ENCODE measurements around the gene RIN3. TPM values are rescaled to one million over a fixed set of nuclear protein-coding genes. Genes with fewer than 3 reads are reported as not detected.

Gene RIN3
- total RNA-seq, 1 experiment from 2014 or later = 4.8 TPM

- no peak for ATAC-seq
- POLR2A ChIA-PET (ENCODE audit: unreplicated experiment) = no interaction called here
- BruUV-seq (replicated peaks) = no TSS peak
Measured at GRCh38 chr14:92709340-92710000, 195.9 kb downstream of the RIN3 start.

GRCh38 chr14:92710001-92710341 lies 196.4 kb downstream of the RIN3 start:
- TF ChIP-seq EZH2 (IDR thresholded peaks at IDR 0.05; ENCODE audit: low read length, unreplicated experiment) (no peak), CTCF (conservative IDR thresholded peaks at IDR 0.05; ENCODE audit: low read depth, low read length) (no peak), EZH2phosphoT487 (IDR thresholded peaks at IDR 0.05; ENCODE audit: borderline replicate concordance, low read length) (no peak)
- Histone ChIP-seq H3K27ac (ENCODE audit: low read length) (no peak overlapping the region), H3K79me2 (ENCODE audit: low read length) (no peaks in the 10 kb centered on the region), H3K9me2 (replicated peaks; ENCODE audit: low read length) (no peaks in the 10 kb centered on the region), H3K36me3 (ENCODE audit: low read depth, low read length) (no peaks in the 10 kb centered on the region), H3F3A (ENCODE audit: low read length, unreplicated experiment) (no peaks in the 10 kb centered on the region), H3K9ac (ENCODE audit: low read length) (no peak overlapping the region), H3K4me1 (ENCODE audit: insufficient read depth, low read length) (peaks cover 4% of the 10 kb centered on the region; the same call in 1 of the 2 replicates), H2AFZ (ENCODE audit: low read length) (no peak overlapping the region), H3K9me3 (ENCODE audit: low read length) (no peaks in the 10 kb centered on the region), H4K20me1 (ENCODE audit: low read length) (no peaks in the 10 kb centered on the region), H3K27me3 (ENCODE audit: low read length) (no peaks in the 10 kb centered on the region), H3K4me3 (ENCODE audit: low read length) (no peak overlapping the region), H3K4me2 (ENCODE audit: low read length) (no peak overlapping the region)
- no TSS peak for BruUV-seq (replicated peaks)
- ChIA-PET POLR2A (ENCODE audit: unreplicated experiment) (no interaction called here), CTCF (no interaction called here)
- no peak for ATAC-seq
- intact Hi-C loops (cut with micrococcal nuclease) = loop anchor here (5.0 kb wide), 1 partner anchor 37 kb away; the partner anchor contains the start of gene LGMN
- no peak for DNase-seq

More at GRCh38 chr14:92709340-92710000, 195.9 kb downstream of the RIN3 start:
- Histone ChIP-seq H3K79me2 (ENCODE audit: low read length) (no peaks in the 10 kb centered on the region), H4K20me1 (ENCODE audit: low read length) (no peaks in the 10 kb centered on the region), H3K9me2 (replicated peaks; ENCODE audit: low read length) (no peaks in the 10 kb centered on the region), H3K4me1 (ENCODE audit: insufficient read depth, low read length) (peaks cover 4% of the 10 kb centered on the region; the same call in 1 of the 2 replicates), H3K9me3 (ENCODE audit: low read length) (no peaks in the 10 kb centered on the region), H3K36me3 (ENCODE audit: low read depth, low read length) (no peaks in the 10 kb centered on the region), H2AFZ (ENCODE audit: low read length) (no peak overlapping the region), H3K9ac (ENCODE audit: low read length) (no peak overlapping the region), H3K4me2 (ENCODE audit: low read length) (no peak overlapping the region), H3K27me3 (ENCODE audit: low read length) (no peaks in the 10 kb centered on the region), H3F3A (ENCODE audit: low read length, unreplicated experiment) (no peaks in the 10 kb centered on the region), H3K27ac (ENCODE audit: low read length) (no peak overlapping the region), H3K4me3 (ENCODE audit: low read length) (no peak overlapping the region)
- no peak for TF ChIP-seq EZH2 (IDR thresholded peaks at IDR 0.05; ENCODE audit: low read length, unreplicated experiment)
- no peak for TF ChIP-seq CTCF (conservative IDR thresholded peaks at IDR 0.05; ENCODE audit: low read depth, low read length)
- TF ChIP-seq EZH2phosphoT487 (IDR thresholded peaks at IDR 0.05; ENCODE audit: borderline replicate concordance, low read length) = no peak
- intact Hi-C loops (cut with micrococcal nuclease) = no loop called here
- CTCF ChIA-PET = no interaction called here
- DNase-seq = no peak

- H3F3A ChIP-seq (ENCODE audit: low read length, unreplicated experiment) = no peaks in the 10 kb centered on the region
- H3K9me3 ChIP-seq (ENCODE audit: low read length) = no peaks in the 10 kb centered on the region
- H3K27ac ChIP-seq (ENCODE audit: low read length) = no peak overlapping the region
- no TSS peak for BruUV-seq (replicated peaks)
- no peaks in the 10 kb centered on the region; the same call in 1 of the 2 replicates for H3K36me3 ChIP-seq (ENCODE audit: low read depth, low read length)
- H4K20me1 ChIP-seq (ENCODE audit: low read length) = no peaks in the 10 kb centered on the region
- no peaks in the 10 kb centered on the region for H3K79me2 ChIP-seq (ENCODE audit: low read length)
- H3K9me2 ChIP-seq (replicated peaks; ENCODE audit: low read length) = no peaks in the 10 kb centered on the region
- intact Hi-C loops (cut with micrococcal nuclease) = loop anchor here (5.0 kb wide), 1 partner anchor 35 kb away; the partner anchor contains the start of gene LGMN
- H3K4me2 ChIP-seq (ENCODE audit: low read length) = no peak overlapping the region
- H3K9ac ChIP-seq (ENCODE audit: low read length) = no peak overlapping the region
- no peak for ATAC-seq
- no peaks in the 10 kb centered on the region for H3K27me3 ChIP-seq (ENCODE audit: low read length)
- CTCF ChIA-PET = no interaction called here
- no peak for TF ChIP-seq CTCF (conservative IDR thresholded peaks at IDR 0.05; ENCODE audit: low read depth, low read length)
- no peak for TF ChIP-seq EZH2phosphoT487 (IDR thresholded peaks at IDR 0.05; ENCODE audit: borderline replicate concordance, low read length)
- no peak for TF ChIP-seq EZH2 (IDR thresholded peaks at IDR 0.05; ENCODE audit: low read length, unreplicated experiment)
- H3K4me3 ChIP-seq (ENCODE audit: low read length) = no peak overlapping the region
- H2AFZ ChIP-seq (ENCODE audit: low read length) = no peak overlapping the region
- POLR2A ChIA-PET (ENCODE audit: unreplicated experiment) = no interaction called here
- peaks cover 4% of the 10 kb centered on the region; the same call in 1 of the 2 replicates for H3K4me1 ChIP-seq (ENCODE audit: insufficient read depth, low read length)
- DNase-seq = no peak
Measured at GRCh38 chr14:92711976-92712653, 198.5 kb downstream of the RIN3 start.

All from PC-3 (cell line).